GM18502 (cell line): ENCODE measurements around the gene SPATS2L.

ENCODE experiments used
- ATAC-seq: cut with Tn5 transposase; IDR thresholded peaks from one replicate; pipeline ENCODE4 v1.9.1; 2021; ENCODE audit warnings: mild to moderate bottlenecking; ENCODE audit not compliant: unreplicated experiment, poor library complexity

Gene SPATS2L

DNA sequence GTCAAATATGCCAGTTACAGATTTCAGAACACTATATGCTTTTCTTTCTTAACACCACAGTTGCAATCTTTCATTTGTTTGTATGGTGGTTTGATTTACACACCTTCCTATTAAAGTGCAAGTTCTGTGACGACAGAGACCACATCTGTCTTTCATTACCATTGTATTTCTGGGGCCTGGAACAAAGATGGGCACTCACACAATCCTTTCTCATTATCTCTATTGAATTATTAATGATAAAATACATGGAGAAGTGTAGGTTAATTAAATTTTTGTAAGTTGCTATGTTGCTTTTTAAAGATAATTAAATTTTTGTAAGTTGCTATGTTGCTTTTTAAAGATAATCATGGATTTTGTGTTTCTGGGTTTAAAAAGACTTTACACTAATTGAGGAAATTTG is 123.5 kb downstream of the SPATS2L start:
- no peak for ATAC-seq

DNA sequence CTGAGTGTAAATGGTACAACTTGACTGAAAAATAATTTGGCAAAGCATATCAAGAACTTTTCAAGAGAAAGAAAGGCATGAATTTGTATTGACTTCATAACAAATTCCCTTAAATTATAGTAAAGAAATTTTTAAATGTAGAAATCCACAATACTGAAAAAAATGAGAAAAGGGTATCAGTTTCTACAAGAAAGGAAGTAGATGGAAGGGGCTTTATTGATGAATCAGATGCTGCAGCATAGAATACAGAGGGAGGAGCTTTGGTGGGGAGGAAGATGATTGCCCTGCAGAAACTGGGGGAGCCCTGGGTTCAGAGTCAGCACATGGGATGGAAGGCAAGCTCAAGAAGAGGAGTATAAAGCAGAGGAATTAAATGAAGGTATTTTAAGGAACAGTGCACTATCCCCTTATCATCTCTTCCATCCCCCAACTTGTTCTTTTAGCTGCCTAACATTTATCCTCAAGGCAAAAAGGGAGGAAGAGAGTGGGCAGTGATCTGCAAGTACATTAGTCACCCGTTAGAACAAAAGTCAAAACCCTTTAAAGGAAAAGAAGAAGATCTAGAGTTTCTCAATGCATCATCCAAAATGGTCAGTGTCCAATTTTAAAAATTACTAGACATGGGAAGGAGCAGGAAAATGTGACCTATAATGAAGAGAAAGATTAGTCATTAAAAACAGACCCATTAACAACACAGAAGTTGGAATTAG is 125.7 kb downstream of the SPATS2L start:
- no peak for ATAC-seq

DNA sequence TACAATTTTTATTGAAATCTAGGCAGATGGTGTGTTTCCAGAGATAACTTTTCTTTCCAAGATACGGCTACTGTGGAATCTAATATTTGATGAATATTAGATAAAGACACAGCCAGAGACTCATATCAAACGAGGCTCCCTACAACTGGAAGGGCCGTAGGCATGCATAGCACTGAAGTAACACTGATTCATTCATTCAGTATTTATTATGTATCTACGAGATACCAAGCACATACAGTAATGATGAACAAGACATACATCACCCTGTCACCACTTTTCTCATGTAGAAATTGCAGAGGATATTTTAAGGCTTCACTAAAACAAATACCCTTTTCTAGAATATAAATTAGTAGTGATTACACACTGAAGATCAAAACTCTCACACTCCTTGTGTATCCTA is 128.9 kb downstream of the SPATS2L start:
- no peak for ATAC-seq

GRCh38 chr2:200438251-200438650 is 131.8 kb downstream of the SPATS2L start:
- ATAC-seq = no peak

GRCh38 chr2:200438846-200439245 is 132.4 kb downstream of the SPATS2L start:
- no peak for ATAC-seq

- no peak for ATAC-seq
These were observed 133.5 kb downstream of the SPATS2L start for GRCh38 chr2:200439981-200440380.

- no peak for ATAC-seq
These were observed 136.0 kb downstream of the SPATS2L start for GRCh38 chr2:200442471-200442870.

- ATAC-seq = no peak
These were observed 136.9 kb downstream of the SPATS2L start for GRCh38 chr2:200443376-200443775.

- no peak for ATAC-seq
These were observed 137.4 kb downstream of the SPATS2L start for GRCh38 chr2:200443916-200444315.

- ATAC-seq = no peak
These were observed 138.0 kb downstream of the SPATS2L start for GRCh38 chr2:200444530-200444929.

- no peak for ATAC-seq
These were observed 138.8 kb downstream of the SPATS2L start for GRCh38 chr2:200445284-200445683.

GRCh38 chr2:200446612-200447011 is 140.1 kb downstream of the SPATS2L start:
- ATAC-seq = no peak

- ATAC-seq = no peak
These were observed 140.8 kb downstream of the SPATS2L start for GRCh38 chr2:200447139-200447855.

DNA sequence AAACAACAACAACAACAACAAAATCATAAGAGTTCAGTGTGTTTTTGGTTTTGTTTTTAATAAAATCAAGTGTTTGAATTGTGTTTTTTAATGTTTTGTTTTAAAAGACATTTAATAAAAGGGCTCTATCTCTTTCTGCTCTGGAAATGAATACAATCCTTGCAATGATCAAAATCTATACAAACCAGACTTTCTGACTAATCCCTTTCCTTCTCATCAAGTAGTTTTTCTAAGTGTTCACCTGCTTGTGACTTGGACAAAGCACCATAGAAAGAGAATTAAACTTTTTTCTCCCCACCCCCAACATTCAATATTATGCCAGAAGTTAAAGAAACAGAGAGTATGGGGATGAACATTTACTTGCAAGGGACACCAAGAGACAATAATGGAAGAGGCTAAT is 142.0 kb downstream of the SPATS2L start:
- ATAC-seq = no peak

GRCh38 chr2:200449149-200449548 is 142.7 kb downstream of the SPATS2L start:
- no peak for ATAC-seq

DNA sequence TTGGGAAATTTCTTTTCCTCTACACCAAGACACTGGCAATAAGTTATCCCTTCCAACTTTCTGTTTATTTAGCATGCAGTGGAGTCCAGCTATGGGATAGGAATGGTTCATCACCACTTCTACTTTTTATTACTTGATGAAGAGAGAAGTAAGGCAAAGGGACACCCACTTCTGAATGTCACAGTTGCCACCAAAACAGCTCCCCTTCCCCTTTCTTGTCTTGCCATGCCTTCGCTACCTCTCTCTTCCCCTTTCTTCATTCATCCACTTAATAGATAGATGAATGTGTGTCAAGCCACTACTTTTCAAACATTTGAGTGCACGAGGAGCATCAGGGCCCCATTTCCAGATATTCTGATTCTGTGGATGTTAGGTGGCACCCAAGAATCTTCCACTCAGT is 143.8 kb downstream of the SPATS2L start:
- no peak for ATAC-seq

GRCh38 chr2:200451511-200451910 is 145.0 kb downstream of the SPATS2L start:
- ATAC-seq = no peak

DNA sequence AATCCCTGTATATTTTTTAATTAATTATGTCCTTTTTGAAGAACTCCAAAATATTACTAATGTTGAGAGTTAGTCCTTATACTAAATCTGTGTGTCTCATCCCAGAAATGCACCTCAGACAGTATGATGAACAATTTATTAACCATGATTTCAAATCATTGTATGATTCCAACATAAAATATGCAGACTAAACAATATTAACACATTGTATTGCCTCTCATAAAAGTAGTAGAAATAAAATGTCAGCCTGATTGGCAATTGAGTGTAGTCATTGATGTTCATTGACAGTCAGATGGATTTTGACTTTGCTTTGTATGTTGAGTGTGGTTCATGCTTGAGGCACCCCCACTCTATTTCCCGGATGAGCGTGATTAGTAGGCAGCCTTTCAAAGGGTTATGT is 145.9 kb downstream of the SPATS2L start:
- ATAC-seq = no peak

GRCh38 chr2:200453142-200453852 is 146.8 kb downstream of the SPATS2L start:
- ATAC-seq = no peak

- no peak for ATAC-seq
These were observed 147.5 kb downstream of the SPATS2L start for GRCh38 chr2:200453853-200454534.
